Endothelial cell of umbilical vein (primary cell): ENCODE data around the gene LGI4.

Experiments used
- CTCF ChIP-seq, 2 donors: IDR thresholded peaks; 1 replicate in 1 of 2; 2 replicates in 1 of 2; pipeline ENCODE4 v1.5.1; 2011; ENCODE audit warnings: low read length in 2 of 2, mild to moderate bottlenecking in 2 of 2, moderate library complexity in 2 of 2, control low read depth in 1 of 2, inconsistent platforms in 1 of 2, low read depth in 1 of 2; ENCODE audit not compliant: insufficient read depth in 1 of 2; ENCODE audit errors: extremely low read depth in 1 of 2
- POLR2A ChIP-seq: IDR thresholded peaks from 2 replicates; pipeline ENCODE4 v1.6.1; 2012; ENCODE audit warnings: low read depth, mild to moderate bottlenecking, control low read depth, low read length
- POLR2AphosphoS5 ChIP-seq: IDR thresholded peaks from 2 replicates; pipeline ENCODE4 v1.6.1; 2012; ENCODE audit warnings: low read depth, mild to moderate bottlenecking, control low read depth, low read length, moderate library complexity; ENCODE audit not compliant: insufficient read depth

- TF ChIP-seq CTCF (IDR thresholded peaks at IDR 0.05; ENCODE audit: extremely low read depth in 1 of 2, insufficient read depth in 1 of 2, low read depth in 1 of 2, low read length in 2 of 2) (no peak), POLR2A (no peak), POLR2AphosphoS5 (no peak)
Measured at GRCh38 chr19:35151273-35152065, 16.6 kb upstream of the LGI4 start.
